ENCODE measurements around the gene TMC5.

Gene TMC5

DNA sequence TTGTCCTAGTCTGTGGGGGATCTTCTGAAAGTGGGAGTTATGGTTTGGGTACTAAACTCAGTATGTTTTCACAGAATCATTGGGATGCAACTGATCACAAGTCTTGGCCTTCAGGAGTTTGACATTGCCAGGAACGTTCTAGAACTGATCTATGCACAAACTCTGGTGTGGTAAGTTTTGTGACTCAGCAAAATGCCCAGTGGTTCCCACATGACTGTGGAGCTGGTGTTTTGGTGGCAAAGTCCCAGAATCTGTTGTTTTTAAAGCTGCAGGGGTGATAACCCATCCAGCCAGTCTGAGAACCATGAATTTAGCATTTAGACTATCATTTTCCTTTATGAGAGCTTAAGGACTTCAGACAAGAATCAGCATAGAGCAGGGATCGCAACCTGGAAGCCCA, 63.6 kb downstream of the TMC5 start:
- Histone ChIP-seq H3K9me2 (replicated peaks; ENCODE audit: control insufficient read depth, low read length) (no peaks in the 10 kb centered on the region), H3K27me3 (ENCODE audit: control insufficient read depth, low read length) (no peaks in the 10 kb centered on the region), H3K4me1 (ENCODE audit: control insufficient read depth, low read length) (no peaks in the 10 kb centered on the region), H3K27ac (ENCODE audit: low read depth, low read length) (no peak overlapping the region), H4K20me1 (ENCODE audit: control insufficient read depth, insufficient read depth, low read depth, low read length) (no peaks in the 10 kb centered on the region), H3F3A (ENCODE audit: control insufficient read depth, insufficient read depth) (no peaks in the 10 kb centered on the region), H3K79me2 (ENCODE audit: control insufficient read depth, low read length) (no peaks in the 10 kb centered on the region), H3K4me3 (ENCODE audit: low read length) (no peak overlapping the region), H3K9me3 (ENCODE audit: control insufficient read depth, insufficient read depth, low read length) (no peaks in the 10 kb centered on the region), H3K36me3 (ENCODE audit: control insufficient read depth, low read length) (no peaks in the 10 kb centered on the region), H3K4me2 (ENCODE audit: low read length) (no peak overlapping the region)
- TF ChIP-seq, protein P1, sequence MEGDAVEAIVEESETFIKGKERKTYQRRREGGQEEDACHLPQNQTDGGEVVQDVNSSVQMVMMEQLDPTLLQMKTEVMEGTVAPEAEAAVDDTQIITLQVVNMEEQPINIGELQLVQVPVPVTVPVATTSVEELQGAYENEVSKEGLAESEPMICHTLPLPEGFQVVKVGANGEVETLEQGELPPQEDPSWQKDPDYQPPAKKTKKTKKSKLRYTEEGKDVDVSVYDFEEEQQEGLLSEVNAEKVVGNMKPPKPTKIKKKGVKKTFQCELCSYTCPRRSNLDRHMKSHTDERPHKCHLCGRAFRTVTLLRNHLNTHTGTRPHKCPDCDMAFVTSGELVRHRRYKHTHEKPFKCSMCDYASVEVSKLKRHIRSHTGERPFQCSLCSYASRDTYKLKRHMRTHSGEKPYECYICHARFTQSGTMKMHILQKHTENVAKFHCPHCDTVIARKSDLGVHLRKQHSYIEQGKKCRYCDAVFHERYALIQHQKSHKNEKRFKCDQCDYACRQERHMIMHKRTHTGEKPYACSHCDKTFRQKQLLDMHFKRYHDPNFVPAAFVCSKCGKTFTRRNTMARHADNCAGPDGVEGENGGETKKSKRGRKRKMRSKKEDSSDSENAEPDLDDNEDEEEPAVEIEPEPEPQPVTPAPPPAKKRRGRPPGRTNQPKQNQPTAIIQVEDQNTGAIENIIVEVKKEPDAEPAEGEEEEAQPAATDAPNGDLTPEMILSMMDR (IDR thresholded peaks at IDR 0.05; ENCODE audit: low read depth, low read length, poor library complexity, severe bottlenecking) = no peak
- no peak for TF ChIP-seq EZH2phosphoT487 (IDR thresholded peaks at IDR 0.05; ENCODE audit: borderline replicate concordance, low read length)

DNA sequence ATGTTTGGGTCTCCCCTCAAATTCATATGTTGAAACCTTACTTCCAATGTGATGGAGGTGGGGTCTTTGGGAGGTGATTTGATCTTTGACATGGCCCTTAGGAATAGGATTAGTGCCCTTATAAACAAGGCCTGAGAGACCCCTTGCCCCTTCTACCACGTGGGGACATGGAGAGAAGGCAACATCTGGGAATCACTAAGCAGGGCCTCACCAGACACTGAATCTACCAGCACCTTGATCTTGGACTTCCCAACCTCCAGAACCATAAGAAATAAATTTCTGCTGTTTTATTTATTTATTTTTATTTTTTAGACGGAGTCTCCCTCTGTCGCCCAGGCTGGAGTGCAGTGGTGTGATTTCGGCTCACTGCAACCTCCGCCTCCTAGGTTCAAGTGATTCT, 64.1 kb downstream of the TMC5 start:
- Histone ChIP-seq H3K4me3 (ENCODE audit: low read length) (no peak overlapping the region), H3K36me3 (ENCODE audit: control insufficient read depth, low read length) (no peaks in the 10 kb centered on the region), H3K9me3 (ENCODE audit: control insufficient read depth, insufficient read depth, low read length) (no peaks in the 10 kb centered on the region), H3K79me2 (ENCODE audit: control insufficient read depth, low read length) (no peaks in the 10 kb centered on the region), H3K4me1 (ENCODE audit: control insufficient read depth, low read length) (no peaks in the 10 kb centered on the region), H3K9me2 (replicated peaks; ENCODE audit: control insufficient read depth, low read length) (no peaks in the 10 kb centered on the region), H3F3A (ENCODE audit: control insufficient read depth, insufficient read depth) (no peaks in the 10 kb centered on the region), H3K4me2 (ENCODE audit: low read length) (no peak overlapping the region), H3K27ac (ENCODE audit: low read depth, low read length) (no peak overlapping the region), H4K20me1 (ENCODE audit: control insufficient read depth, insufficient read depth, low read depth, low read length) (no peaks in the 10 kb centered on the region), H3K27me3 (ENCODE audit: control insufficient read depth, low read length) (no peaks in the 10 kb centered on the region)
- TF ChIP-seq EZH2phosphoT487 (IDR thresholded peaks at IDR 0.05; ENCODE audit: borderline replicate concordance, low read length) = no peak
- TF ChIP-seq, protein P1 (IDR thresholded peaks at IDR 0.05; ENCODE audit: low read depth, low read length, poor library complexity, severe bottlenecking) = no peak

DNA sequence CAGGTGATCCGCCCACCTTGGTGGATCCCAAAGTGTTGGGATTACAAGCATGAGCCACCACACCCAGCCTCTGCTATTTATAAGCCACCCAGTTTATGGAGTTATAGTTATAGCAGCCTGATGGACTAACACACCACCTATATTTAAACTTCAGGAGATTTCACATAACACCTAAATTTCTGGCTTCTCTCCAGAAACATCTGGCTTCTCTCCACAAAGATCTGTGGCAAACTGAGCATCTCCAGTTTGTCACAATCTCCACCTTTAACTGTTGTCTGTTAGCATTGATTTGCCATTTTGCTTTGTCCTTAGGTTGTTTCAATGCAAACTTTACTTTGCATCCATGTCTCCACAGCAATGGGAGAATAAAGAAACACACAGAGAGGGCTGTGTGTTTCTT, 64.6 kb downstream of the TMC5 start:
- Histone ChIP-seq H4K20me1 (ENCODE audit: control insufficient read depth, insufficient read depth, low read depth, low read length) (no peaks in the 10 kb centered on the region), H3K27me3 (ENCODE audit: control insufficient read depth, low read length) (no peaks in the 10 kb centered on the region), H3F3A (ENCODE audit: control insufficient read depth, insufficient read depth) (no peaks in the 10 kb centered on the region), H3K36me3 (ENCODE audit: control insufficient read depth, low read length) (no peaks in the 10 kb centered on the region), H3K79me2 (ENCODE audit: control insufficient read depth, low read length) (no peaks in the 10 kb centered on the region), H3K4me2 (ENCODE audit: low read length) (no peak overlapping the region), H3K4me3 (ENCODE audit: low read length) (no peak overlapping the region), H3K4me1 (ENCODE audit: control insufficient read depth, low read length) (no peaks in the 10 kb centered on the region), H3K9me2 (replicated peaks; ENCODE audit: control insufficient read depth, low read length) (no peaks in the 10 kb centered on the region), H3K9me3 (ENCODE audit: control insufficient read depth, insufficient read depth, low read length) (no peaks in the 10 kb centered on the region), H3K27ac (ENCODE audit: low read depth, low read length) (no peak overlapping the region)
- TF ChIP-seq, protein P1 (IDR thresholded peaks at IDR 0.05; ENCODE audit: low read depth, low read length, poor library complexity, severe bottlenecking) = no peak
- TF ChIP-seq EZH2phosphoT487 (IDR thresholded peaks at IDR 0.05; ENCODE audit: borderline replicate concordance, low read length) = no peak

DNA sequence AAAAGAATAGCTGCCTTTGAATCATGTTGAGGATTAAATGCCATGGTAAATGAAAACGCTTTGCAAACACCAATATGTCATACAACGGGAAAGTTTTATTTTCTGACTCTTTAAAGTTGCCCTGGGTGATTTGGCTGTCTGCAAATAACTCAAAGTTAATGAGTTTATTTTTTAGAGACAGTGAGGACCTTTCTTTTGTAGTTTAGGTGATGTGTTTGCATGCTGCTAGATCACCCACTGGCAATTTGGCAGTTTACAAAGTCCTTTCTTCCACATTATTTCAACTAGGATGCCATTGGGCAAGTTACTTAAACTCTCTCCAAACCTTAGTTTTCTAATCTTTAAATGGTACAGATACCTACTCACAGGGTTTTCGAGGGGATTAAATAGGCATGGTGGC, 66.4 kb downstream of the TMC5 start:
- Histone ChIP-seq H3K36me3 (ENCODE audit: control insufficient read depth, low read length) (no peaks in the 10 kb centered on the region), H3K4me1 (ENCODE audit: control insufficient read depth, low read length) (no peaks in the 10 kb centered on the region), H4K20me1 (ENCODE audit: control insufficient read depth, insufficient read depth, low read depth, low read length) (no peaks in the 10 kb centered on the region), H3K27ac (ENCODE audit: low read depth, low read length) (no peak overlapping the region), H3K4me3 (ENCODE audit: low read length) (no peak overlapping the region), H3K4me2 (ENCODE audit: low read length) (no peak overlapping the region), H3K9me2 (replicated peaks; ENCODE audit: control insufficient read depth, low read length) (no peaks in the 10 kb centered on the region), H3K79me2 (ENCODE audit: control insufficient read depth, low read length) (no peaks in the 10 kb centered on the region), H3F3A (ENCODE audit: control insufficient read depth, insufficient read depth) (no peaks in the 10 kb centered on the region), H3K9me3 (ENCODE audit: control insufficient read depth, insufficient read depth, low read length) (no peaks in the 10 kb centered on the region), H3K27me3 (ENCODE audit: control insufficient read depth, low read length) (no peaks in the 10 kb centered on the region)
- TF ChIP-seq, protein P1 (IDR thresholded peaks at IDR 0.05; ENCODE audit: low read depth, low read length, poor library complexity, severe bottlenecking) = no peak
- no peak for TF ChIP-seq EZH2phosphoT487 (IDR thresholded peaks at IDR 0.05; ENCODE audit: borderline replicate concordance, low read length)

Measured in DOHH2 (cell line).